T-helper 17 cell (primary cell): ENCODE measurements around the gene FLVCR2. TPM values are rescaled to one million over a fixed set of nuclear protein-coding genes. Genes with fewer than 3 reads are reported as not detected.
A peak's percentile ranks its signal among the peaks of the same experiment; 100 is the strongest.

Source experiments
- ATAC-seq: fragments of 150-1000 bp; cut with Tn5 transposase; 2 replicates; pipeline ENCODE4 v1.10.0; 2021; ENCODE audit warnings: mild to moderate bottlenecking, moderate library complexity
- DNase-seq, 3 donors: peaks; one replicate each; pipeline versions ENCODE4 v3.0.0 to v3.0.0-alpha.2; 2020 to 2021
- H3K9me3 ChIP-seq: one replicate; pipeline ENCODE4 v1.7.0; 2013; ENCODE audit warnings: low read length, mild to moderate bottlenecking; ENCODE audit not compliant: control insufficient read depth, poor library complexity, severe bottlenecking
- H3K27ac Mint-ChIP-seq: one replicate; pipeline ENCODE4 v1.8.0; 2022; ENCODE audit warnings: mild to moderate bottlenecking, moderate library complexity, mixed read lengths
- H3K27me3 Mint-ChIP-seq: one replicate; pipeline ENCODE4 v1.8.0; 2022; ENCODE audit warnings: mixed read lengths
- H3K36me3 Mint-ChIP-seq: one replicate; pipeline ENCODE4 v1.8.0; 2022; ENCODE audit warnings: low read depth, mixed read lengths
- H3K4me1 Mint-ChIP-seq: one replicate; pipeline ENCODE4 v1.8.0; 2022; ENCODE audit warnings: mild to moderate bottlenecking, mixed read lengths
- H3K4me3 Mint-ChIP-seq: one replicate; pipeline ENCODE4 v1.8.0; 2022; ENCODE audit warnings: mild to moderate bottlenecking, moderate library complexity, mixed read lengths
- total RNA-seq, 4 donors: library from RNA in 2 of 4; stranded (reverse) in 2 of 4; gene quantifications; one replicate each; pipeline ENCODE4 v1.2.3 and lab custom pipeline; 2022 to 2026

The FLVCR2 gene, protein sequence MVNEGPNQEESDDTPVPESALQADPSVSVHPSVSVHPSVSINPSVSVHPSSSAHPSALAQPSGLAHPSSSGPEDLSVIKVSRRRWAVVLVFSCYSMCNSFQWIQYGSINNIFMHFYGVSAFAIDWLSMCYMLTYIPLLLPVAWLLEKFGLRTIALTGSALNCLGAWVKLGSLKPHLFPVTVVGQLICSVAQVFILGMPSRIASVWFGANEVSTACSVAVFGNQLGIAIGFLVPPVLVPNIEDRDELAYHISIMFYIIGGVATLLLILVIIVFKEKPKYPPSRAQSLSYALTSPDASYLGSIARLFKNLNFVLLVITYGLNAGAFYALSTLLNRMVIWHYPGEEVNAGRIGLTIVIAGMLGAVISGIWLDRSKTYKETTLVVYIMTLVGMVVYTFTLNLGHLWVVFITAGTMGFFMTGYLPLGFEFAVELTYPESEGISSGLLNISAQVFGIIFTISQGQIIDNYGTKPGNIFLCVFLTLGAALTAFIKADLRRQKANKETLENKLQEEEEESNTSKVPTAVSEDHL
- 1 to 10 TPM; 6.5 to 8.1 TPM for total RNA-seq
- total RNA-seq (lab: John Stamatoyannopoulos, UW) = 5.4 to 12.5 reads per million in 2 donors

- H3K27ac Mint-ChIP-seq = peak within 1 kb of the TSS; percentile 75
- H3K9me3 ChIP-seq = no peaks in the 10 kb centered on the region
- peak; percentile 32 to 67 (median 57) for DNase-seq
- peak; percentile 73 for ATAC-seq
- no peaks in the 10 kb centered on the region for H3K27me3 Mint-ChIP-seq
- peaks cover 21% of the 10 kb centered on the region for H3K4me1 Mint-ChIP-seq
- H3K4me3 Mint-ChIP-seq = peak within 1 kb of the TSS; percentile 97
- no peaks in the 10 kb centered on the region for H3K36me3 Mint-ChIP-seq
Observed at GRCh38 chr14:75578102-75578785, at the start of gene FLVCR2. TSS of gene FLVCR2 (plus strand) at chr14:75578620. CDS start at chr14:75578973, 353 bp downstream.

- peak overlapping the region; percentile 54 for H3K4me3 Mint-ChIP-seq
- peaks cover 7% of the 10 kb centered on the region for H3K36me3 Mint-ChIP-seq
- ATAC-seq (no peak), DNase-seq (no peak)
- peak overlapping the region; percentile 41 for H3K27ac Mint-ChIP-seq
- H3K4me1 Mint-ChIP-seq = peaks cover 66% of the 10 kb centered on the region
- H3K27me3 Mint-ChIP-seq = no peaks in the 10 kb centered on the region
- no peaks in the 10 kb centered on the region for H3K9me3 ChIP-seq
Observed at GRCh38 chr14:75531256-75531655, 47.2 kb upstream of the FLVCR2 start.

DNA sequence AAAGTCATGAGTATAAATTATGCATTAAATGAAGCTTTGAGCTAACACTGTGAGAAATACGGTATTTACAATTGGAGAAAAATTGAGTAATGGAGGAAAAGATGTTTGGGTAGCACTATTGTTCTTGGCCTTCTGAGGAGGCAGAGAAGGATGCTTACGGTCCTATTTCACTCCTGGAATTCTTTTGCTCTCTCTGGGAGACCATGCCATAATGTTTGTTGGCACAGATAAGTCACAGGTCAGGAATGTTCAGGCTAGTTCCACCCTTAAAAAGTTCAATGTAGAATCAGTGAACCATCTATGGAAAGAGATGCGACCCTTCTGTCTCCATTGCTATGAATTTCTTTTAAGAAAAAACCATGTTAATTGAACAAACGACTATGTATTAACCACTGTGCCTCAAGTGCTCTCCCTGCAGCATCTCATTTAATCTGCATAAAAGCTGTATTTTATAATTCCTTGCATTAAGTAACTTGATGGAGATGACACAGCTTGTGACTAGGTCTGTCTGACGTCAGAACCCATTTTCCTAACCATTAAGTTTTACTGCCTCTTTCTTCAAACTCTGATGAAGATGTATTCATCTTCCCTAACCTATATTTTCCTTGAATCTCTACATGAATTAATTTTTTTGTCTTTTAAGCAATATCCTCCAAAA is 46.6 kb upstream of the FLVCR2 start:
- Mint-ChIP-seq H3K27ac (peak overlapping the region; percentile 94), H3K27me3 (no peaks in the 10 kb centered on the region), H3K4me1 (peaks cover 62% of the 10 kb centered on the region), H3K4me3 (no peak overlapping the region), H3K36me3 (peaks cover 7% of the 10 kb centered on the region)
- ATAC-seq (no peak), DNase-seq (no peak)
- no peaks in the 10 kb centered on the region for H3K9me3 ChIP-seq

DNA sequence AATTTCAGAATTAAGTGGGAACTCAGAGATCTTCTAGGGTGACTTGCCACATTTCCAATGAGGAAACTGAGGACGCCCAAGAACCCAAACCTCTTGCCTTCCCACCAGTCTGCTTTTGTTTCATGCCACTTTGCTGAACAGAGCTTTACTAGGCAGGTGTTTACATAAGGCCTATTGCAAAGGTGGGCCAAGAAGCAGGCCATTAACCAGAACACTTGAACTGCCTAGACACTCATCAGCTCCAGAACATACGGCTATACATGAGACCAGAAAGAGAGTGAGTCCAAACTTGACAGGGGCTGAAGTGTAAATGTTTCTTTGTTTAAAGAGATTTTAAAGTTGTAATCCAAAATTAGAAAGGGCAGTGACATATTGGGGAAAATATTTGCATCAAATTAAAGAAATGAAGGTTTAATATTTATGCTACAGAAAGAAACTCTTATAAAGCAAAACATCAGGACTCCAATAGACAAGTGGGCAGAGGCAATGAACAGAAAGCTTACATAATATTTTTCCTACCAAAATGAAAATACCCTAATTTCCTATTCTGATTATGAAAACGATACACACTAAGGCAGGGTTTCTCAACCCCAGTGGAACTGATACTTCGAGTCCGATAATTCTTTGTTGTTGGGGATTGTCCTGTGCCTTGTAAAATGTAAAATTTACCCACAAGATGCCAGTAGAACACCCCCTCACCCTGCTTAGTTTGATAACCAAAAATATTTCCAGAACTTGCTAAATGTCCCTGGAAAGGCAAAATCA is 44.4 kb upstream of the FLVCR2 start:
- no peaks in the 10 kb centered on the region for H3K9me3 ChIP-seq
- DNase-seq = no peak
- peak; percentile 27 for ATAC-seq
- Mint-ChIP-seq H3K36me3 (peaks cover 5% of the 10 kb centered on the region), H3K27me3 (no peaks in the 10 kb centered on the region), H3K4me3 (peak overlapping the region; percentile 60), H3K27ac (peak overlapping the region; percentile 94), H3K4me1 (peaks cover 53% of the 10 kb centered on the region)

- Mint-ChIP-seq H3K27me3 (no peaks in the 10 kb centered on the region), H3K36me3 (peaks cover 5% of the 10 kb centered on the region), H3K4me3 (no peak overlapping the region), H3K27ac (peak overlapping the region; percentile 94), H3K4me1 (peaks cover 62% of the 10 kb centered on the region)
- ATAC-seq (no peak), DNase-seq (no peak)
- H3K9me3 ChIP-seq = no peaks in the 10 kb centered on the region
Observed at GRCh38 chr14:75535164-75535898, 43.1 kb upstream of the FLVCR2 start.

GRCh38 chr14:75537071-75537470 is 41.3 kb upstream of the FLVCR2 start:
- peaks cover 5% of the 10 kb centered on the region for H3K36me3 Mint-ChIP-seq
- peaks cover 63% of the 10 kb centered on the region for H3K4me1 Mint-ChIP-seq
- H3K9me3 ChIP-seq = no peaks in the 10 kb centered on the region
- H3K27me3 Mint-ChIP-seq = no peaks in the 10 kb centered on the region
- no peak for DNase-seq
- no peak overlapping the region for H3K4me3 Mint-ChIP-seq
- no peak for ATAC-seq
- H3K27ac Mint-ChIP-seq = peak overlapping the region; percentile 94

DNA sequence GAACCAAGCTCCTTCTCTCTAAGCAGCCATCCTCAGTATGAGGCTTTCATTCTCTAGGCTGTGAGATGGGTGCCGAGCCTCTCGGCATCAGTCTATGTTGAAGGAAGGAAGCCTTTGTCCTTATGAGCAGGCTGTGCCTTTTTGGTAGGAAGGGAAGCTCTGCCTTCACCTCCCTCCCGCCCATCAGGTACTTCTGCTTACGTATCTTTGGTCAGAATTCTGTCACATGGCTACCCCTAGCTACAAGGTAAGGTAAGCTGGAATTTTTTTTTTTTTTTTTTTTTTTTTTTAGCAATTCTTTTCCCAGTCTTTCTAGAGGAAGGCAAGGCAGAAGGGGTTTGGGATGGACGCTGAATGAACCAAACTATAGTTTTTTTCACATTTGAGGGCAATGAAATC is 39.3 kb upstream of the FLVCR2 start:
- H3K4me3 Mint-ChIP-seq = peak overlapping the region; percentile 80
- peaks cover 60% of the 10 kb centered on the region for H3K4me1 Mint-ChIP-seq
- DNase-seq (no peak), ATAC-seq (peak; percentile 2)
- peak overlapping the region; percentile 98 for H3K27ac Mint-ChIP-seq
- H3K9me3 ChIP-seq = no peaks in the 10 kb centered on the region
- H3K36me3 Mint-ChIP-seq = peaks cover 5% of the 10 kb centered on the region
- H3K27me3 Mint-ChIP-seq = no peaks in the 10 kb centered on the region

- DNase-seq = peak; percentile 24 to 48 (median 47)
- H3K36me3 Mint-ChIP-seq = peaks cover 5% of the 10 kb centered on the region
- ATAC-seq = peak; percentile 31
- H3K4me3 Mint-ChIP-seq = peak overlapping the region; percentile 80
- peak overlapping the region; percentile 98 for H3K27ac Mint-ChIP-seq
- H3K27me3 Mint-ChIP-seq = no peaks in the 10 kb centered on the region
- H3K9me3 ChIP-seq = no peaks in the 10 kb centered on the region
- peaks cover 58% of the 10 kb centered on the region for H3K4me1 Mint-ChIP-seq
Observed at GRCh38 chr14:75539561-75540478, 38.6 kb upstream of the FLVCR2 start.

GRCh38 chr14:75540479-75540851 is 38.0 kb upstream of the FLVCR2 start:
- no peaks in the 10 kb centered on the region for H3K9me3 ChIP-seq
- DNase-seq (no peak), ATAC-seq (no peak)
- H3K36me3 Mint-ChIP-seq = peaks cover 5% of the 10 kb centered on the region
- peak overlapping the region; percentile 98 for H3K27ac Mint-ChIP-seq
- peaks cover 52% of the 10 kb centered on the region for H3K4me1 Mint-ChIP-seq
- H3K27me3 Mint-ChIP-seq = no peaks in the 10 kb centered on the region
- peak overlapping the region; percentile 80 for H3K4me3 Mint-ChIP-seq

DNA sequence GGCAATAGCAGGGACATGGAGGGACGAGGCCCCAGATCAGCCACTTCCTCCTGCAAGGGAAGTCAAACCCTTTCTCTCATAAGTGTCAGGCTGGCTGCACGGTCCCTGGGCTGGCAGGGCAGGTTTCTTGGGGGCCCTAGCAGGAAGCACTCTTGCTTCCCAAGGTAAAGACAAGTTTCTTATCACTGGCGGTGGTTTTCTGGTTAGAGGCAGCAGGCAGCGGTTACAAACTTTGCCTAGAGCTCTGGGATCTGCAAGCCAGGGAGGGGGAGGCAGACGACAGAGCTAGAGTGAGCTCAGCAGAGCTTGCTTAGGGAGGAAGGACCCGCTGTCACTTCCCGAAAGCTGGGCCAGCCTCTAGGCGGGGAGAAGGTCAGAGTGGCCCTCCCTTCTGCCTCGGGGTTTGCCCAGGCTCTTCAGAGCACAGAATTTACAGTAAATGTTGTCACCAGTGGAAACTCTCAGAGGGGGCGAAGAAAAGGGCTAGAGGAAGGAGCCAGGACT is 35.8 kb upstream of the FLVCR2 start:
- ATAC-seq = peak; percentile 85
- Mint-ChIP-seq H3K27ac (peak overlapping the region; percentile 98), H3K4me3 (peak overlapping the region; percentile 75), H3K27me3 (no peaks in the 10 kb centered on the region), H3K36me3 (peaks cover 6% of the 10 kb centered on the region), H3K4me1 (peaks cover 52% of the 10 kb centered on the region)
- H3K9me3 ChIP-seq = no peaks in the 10 kb centered on the region
- DNase-seq = peak; percentile 52 to 73 (median 66)

GRCh38 chr14:75543253-75543652 is 35.2 kb upstream of the FLVCR2 start:
- no peaks in the 10 kb centered on the region for H3K9me3 ChIP-seq
- DNase-seq = no peak
- H3K27me3 Mint-ChIP-seq = no peaks in the 10 kb centered on the region
- H3K36me3 Mint-ChIP-seq = peaks cover 9% of the 10 kb centered on the region
- ATAC-seq = peak; percentile 3
- peak overlapping the region; percentile 98 for H3K27ac Mint-ChIP-seq
- H3K4me1 Mint-ChIP-seq = peaks cover 52% of the 10 kb centered on the region
- peak overlapping the region; percentile 75 for H3K4me3 Mint-ChIP-seq
